ENCODE data around the gene WWP2. TPM values are rescaled to one million over a fixed set of nuclear protein-coding genes. Genes with fewer than 3 reads are reported as not detected.

Gene WWP2
- total RNA-seq, 1 experiment from 2014 or later, result 40.2 TPM

DNA sequence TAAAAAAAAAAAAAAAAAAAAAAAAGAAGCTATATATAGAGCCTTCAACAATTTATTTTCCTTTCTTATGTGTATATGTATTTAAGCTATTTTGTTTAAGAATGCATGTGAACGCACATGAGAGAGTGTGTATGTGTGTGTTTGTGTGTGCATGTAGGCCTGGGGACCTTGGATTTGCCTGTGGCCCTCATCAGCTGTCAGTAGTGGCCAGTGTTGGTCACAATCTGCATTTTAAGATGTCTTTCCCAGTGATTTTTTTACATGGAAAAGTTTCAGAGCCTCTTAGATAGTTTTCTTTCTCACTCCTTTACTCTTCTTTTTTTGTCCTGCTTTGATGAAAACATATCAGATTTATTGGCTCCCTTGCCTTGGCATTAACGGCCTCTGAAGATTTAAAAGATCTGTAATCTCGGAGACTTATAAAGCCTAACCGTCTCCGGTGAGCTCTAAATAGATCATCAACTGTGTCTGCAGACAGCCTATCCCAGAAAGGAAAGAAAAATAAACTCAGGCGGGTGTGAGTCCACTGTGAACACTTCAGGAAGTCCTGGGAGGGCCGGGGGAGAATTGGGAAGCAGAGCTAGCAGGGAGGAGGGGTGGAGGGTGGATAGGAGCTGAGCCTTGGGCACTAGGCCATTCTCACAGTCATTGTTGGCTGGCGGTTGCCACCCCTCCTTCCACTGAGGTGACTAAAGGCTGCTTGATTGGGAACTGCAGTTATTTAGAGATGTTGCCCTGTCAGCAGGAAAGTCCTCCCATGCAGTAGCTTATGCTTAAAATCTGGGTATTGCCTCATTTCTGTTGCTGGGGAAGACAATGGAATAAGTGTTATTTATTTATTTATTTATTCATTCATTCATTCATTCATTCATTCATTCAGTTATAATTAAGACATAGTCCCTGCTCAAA, 86.8 kb downstream of the WWP2 start:
- Histone ChIP-seq H2BK120ac (ENCODE audit: low read depth, low read length, poor library complexity, severe bottlenecking) (no peak overlapping the region), H3K27me3 (ENCODE audit: insufficient read depth, low read length) (no peaks in the 10 kb centered on the region), H2BK20ac (ENCODE audit: low read depth, low read length, poor library complexity, severe bottlenecking) (no peak overlapping the region), H3K4me2 (ENCODE audit: insufficient read depth, insufficient read length, low read length) (no peak overlapping the region), H2BK15ac (ENCODE audit: low read depth, low read length) (no peak overlapping the region), H3K79me2 (ENCODE audit: insufficient read depth, low read length) (no peaks in the 10 kb centered on the region), H3K14ac (ENCODE audit: insufficient read depth, low read length) (no peak overlapping the region), H4K20me1 (ENCODE audit: control insufficient read depth, insufficient read depth, insufficient read length) (no peaks in the 10 kb centered on the region), H3K56ac (ENCODE audit: insufficient read length, low read depth, low read length) (no peak overlapping the region), H4K91ac (ENCODE audit: insufficient read length, low read depth, low read length) (no peak overlapping the region), H2AFZ (ENCODE audit: low read length) (no peak overlapping the region), H3K27ac (ENCODE audit: insufficient read length, low read depth, low read length) (no peak overlapping the region), H3K23me2 (ENCODE audit: insufficient read length, low read depth, low read length, poor library complexity, severe bottlenecking) (no peaks in the 10 kb centered on the region), H2BK12ac (ENCODE audit: insufficient read length, low read depth, low read length) (no peak overlapping the region), H4K5ac (ENCODE audit: insufficient read length, low read depth, low read length) (no peak overlapping the region), H3K23ac (ENCODE audit: insufficient read length, low read depth, low read length) (no peak overlapping the region), H3K9ac (ENCODE audit: extremely low read depth, insufficient read length, low read length) (no peak overlapping the region), H3K9me3 (ENCODE audit: control insufficient read depth, low read depth, low read length) (no peaks in the 10 kb centered on the region), H3K18ac (ENCODE audit: insufficient read length, low read depth, low read length) (no peak overlapping the region), H4K8ac (replicated peaks; ENCODE audit: insufficient read length, low read depth, low read length) (no peak overlapping the region), H2BK5ac (ENCODE audit: insufficient read length, low read length) (no peak overlapping the region), H3K4me1 (ENCODE audit: insufficient read depth, low read length) (no peaks in the 10 kb centered on the region), H2AK5ac (ENCODE audit: insufficient read length, low read length) (no peak overlapping the region), H3K4ac (ENCODE audit: low read depth, low read length) (no peak overlapping the region), H3K79me1 (ENCODE audit: insufficient read depth, low read depth, low read length, poor library complexity, severe bottlenecking) (no peaks in the 10 kb centered on the region), H3T11ph (ENCODE audit: low read length) (no peak overlapping the region)
- Mint-ChIP-seq H3K27ac (no peak overlapping the region), H3K36me3 (ENCODE audit: insufficient read depth in 1 of 3, low read depth in 3 of 3) (peaks cover 0 to 25% (median 0%) of the 10 kb centered on the region in 3 experiments; a peak in 5 of 7 replicates), H3K27me3 (ENCODE audit: low read depth) (no peaks in the 10 kb centered on the region), H3K9me3 (no peaks in the 10 kb centered on the region), H3K4me3 (no peak overlapping the region), H3K4me1 (peaks cover 7 to 11% of the 10 kb centered on the region in 2 experiments; a peak in 3 of 4 replicates)
- no peak for DNase-seq
- TF ChIP-seq, protein P1, sequence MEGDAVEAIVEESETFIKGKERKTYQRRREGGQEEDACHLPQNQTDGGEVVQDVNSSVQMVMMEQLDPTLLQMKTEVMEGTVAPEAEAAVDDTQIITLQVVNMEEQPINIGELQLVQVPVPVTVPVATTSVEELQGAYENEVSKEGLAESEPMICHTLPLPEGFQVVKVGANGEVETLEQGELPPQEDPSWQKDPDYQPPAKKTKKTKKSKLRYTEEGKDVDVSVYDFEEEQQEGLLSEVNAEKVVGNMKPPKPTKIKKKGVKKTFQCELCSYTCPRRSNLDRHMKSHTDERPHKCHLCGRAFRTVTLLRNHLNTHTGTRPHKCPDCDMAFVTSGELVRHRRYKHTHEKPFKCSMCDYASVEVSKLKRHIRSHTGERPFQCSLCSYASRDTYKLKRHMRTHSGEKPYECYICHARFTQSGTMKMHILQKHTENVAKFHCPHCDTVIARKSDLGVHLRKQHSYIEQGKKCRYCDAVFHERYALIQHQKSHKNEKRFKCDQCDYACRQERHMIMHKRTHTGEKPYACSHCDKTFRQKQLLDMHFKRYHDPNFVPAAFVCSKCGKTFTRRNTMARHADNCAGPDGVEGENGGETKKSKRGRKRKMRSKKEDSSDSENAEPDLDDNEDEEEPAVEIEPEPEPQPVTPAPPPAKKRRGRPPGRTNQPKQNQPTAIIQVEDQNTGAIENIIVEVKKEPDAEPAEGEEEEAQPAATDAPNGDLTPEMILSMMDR (conservative IDR thresholded peaks at IDR 0.05), result no peak
- no CpG with 5 or more reads among the region's 8 CpGs for WGBS (ENCODE audit: extremely low coverage, insufficient read length, low lambda C conversion rate)

Data from H9 (cell line).